Thoracic aorta (tissue), 2 donors: ENCODE data around the gene ZBTB7C. TPM values are rescaled to one million over a fixed set of nuclear protein-coding genes. Genes with fewer than 3 reads are reported as not detected.

Experiments used
- ATAC-seq: fragments of 150-250 bp; one replicate; pipeline ENCODE4 v1.8.0; 2017; ENCODE audit warnings: low read depth; ENCODE audit not compliant: insufficient number of reproducible peaks, low FRiP score
- DNase-seq: peaks from one replicate; pipeline ENCODE4 v3.0.0-alpha.2; 2020; ENCODE audit warnings: low spot score
- H3K27ac ChIP-seq, 2 donors: fragments of 200-600 bp; sonication (generic); 1 replicate in 1 of 2; 2 replicates in 1 of 2; pipeline ENCODE4 v1.5.1; 2016; ENCODE audit warnings: mild to moderate bottlenecking in 2 of 2, moderate library complexity in 2 of 2
- H3K27me3 ChIP-seq: fragments of 200-600 bp; sonication (generic); replicated peaks from 2 replicates; pipeline ENCODE4 v1.6.0; 2016; ENCODE audit warnings: mild to moderate bottlenecking; ENCODE audit not compliant: insufficient read depth
- H3K36me3 ChIP-seq: fragments of 200-600 bp; sonication (generic); one replicate; pipeline ENCODE4 v1.5.1; 2016
- H3K4me1 ChIP-seq, 2 donors: fragments of 200-600 bp; sonication (generic); 1 replicate in 1 of 2; 2 replicates in 1 of 2; pipeline versions ENCODE4 v1.5.1 to v1.6.0; 2016; ENCODE audit warnings: low read depth in 2 of 2, mild to moderate bottlenecking in 1 of 2; ENCODE audit not compliant: control insufficient read depth in 1 of 2
- H3K4me3 ChIP-seq: fragments of 200-600 bp; sonication (generic); 2 replicates; pipeline ENCODE4 v1.5.1; 2016; ENCODE audit warnings: mild to moderate bottlenecking
- H3K9me3 ChIP-seq: fragments of 200-600 bp; sonication (generic); 2 replicates; pipeline ENCODE4 v1.5.1; 2016
- total RNA-seq, 2 donors: library from RNA; depleted of rRNA; stranded (reverse); fragments of >200 nt; gene quantifications; one replicate each; pipeline versions ENCODE4 v1.1.0 to v1.2.3, GENCODE V29; 2016
- TF ChIP-seq, protein P1 (sequence below): fragments of 200-600 bp; sonication (generic); IDR thresholded peaks from one replicate; pipeline ENCODE4 v1.5.1; 2019; ENCODE audit warnings: antibody characterized with exemption

ZBTB7C gene
- total RNA-seq, 2 donors from 2014 or later, result 9.6 to 10.9 TPM

DNA sequence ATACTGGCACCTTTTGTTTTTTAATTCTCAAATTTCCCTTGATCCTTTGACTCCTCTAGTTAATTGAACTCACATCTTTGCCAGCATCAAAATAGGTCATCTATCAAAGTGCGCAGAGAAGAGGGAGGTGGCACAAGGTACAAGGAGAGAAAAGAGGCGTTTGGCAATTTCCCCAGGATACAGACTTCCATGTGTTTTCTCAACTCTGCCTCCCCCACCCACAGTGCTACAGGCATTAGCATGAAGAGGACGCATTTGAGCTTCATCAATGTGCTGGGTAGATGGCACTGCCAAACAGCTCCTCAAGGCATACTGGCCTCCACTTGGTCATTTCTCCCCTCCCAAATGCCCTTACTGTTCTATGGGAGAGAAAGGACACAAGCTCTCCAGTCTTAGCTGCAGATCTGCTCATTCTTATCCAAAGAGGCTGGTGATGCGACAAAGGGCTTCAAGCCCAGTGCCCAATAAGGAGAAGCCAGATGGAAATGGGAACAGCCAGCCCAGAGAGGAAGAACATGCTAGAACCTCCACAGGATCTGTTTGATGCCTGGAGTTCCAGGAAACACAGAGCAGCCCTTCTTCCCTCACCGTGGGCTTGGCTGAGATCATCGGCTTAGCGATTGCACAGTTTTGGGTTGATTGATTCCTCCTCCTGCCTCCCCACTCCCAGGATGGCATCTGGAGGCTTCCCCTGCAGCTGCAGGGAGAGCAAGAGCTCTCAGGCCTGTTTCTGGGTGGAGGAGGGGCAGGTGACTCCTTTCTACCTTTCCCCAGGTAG is 334.1 kb downstream of the ZBTB7C start:
- ATAC-seq (no peak), DNase-seq (no peak)
- no peaks in the 10 kb centered on the region for H3K27me3 ChIP-seq
- no peak overlapping the region for H3K27ac ChIP-seq
- no peak overlapping the region for H3K4me3 ChIP-seq
- TF ChIP-seq, protein P1, sequence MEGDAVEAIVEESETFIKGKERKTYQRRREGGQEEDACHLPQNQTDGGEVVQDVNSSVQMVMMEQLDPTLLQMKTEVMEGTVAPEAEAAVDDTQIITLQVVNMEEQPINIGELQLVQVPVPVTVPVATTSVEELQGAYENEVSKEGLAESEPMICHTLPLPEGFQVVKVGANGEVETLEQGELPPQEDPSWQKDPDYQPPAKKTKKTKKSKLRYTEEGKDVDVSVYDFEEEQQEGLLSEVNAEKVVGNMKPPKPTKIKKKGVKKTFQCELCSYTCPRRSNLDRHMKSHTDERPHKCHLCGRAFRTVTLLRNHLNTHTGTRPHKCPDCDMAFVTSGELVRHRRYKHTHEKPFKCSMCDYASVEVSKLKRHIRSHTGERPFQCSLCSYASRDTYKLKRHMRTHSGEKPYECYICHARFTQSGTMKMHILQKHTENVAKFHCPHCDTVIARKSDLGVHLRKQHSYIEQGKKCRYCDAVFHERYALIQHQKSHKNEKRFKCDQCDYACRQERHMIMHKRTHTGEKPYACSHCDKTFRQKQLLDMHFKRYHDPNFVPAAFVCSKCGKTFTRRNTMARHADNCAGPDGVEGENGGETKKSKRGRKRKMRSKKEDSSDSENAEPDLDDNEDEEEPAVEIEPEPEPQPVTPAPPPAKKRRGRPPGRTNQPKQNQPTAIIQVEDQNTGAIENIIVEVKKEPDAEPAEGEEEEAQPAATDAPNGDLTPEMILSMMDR, result no peak
- H3K9me3 ChIP-seq, result no peaks in the 10 kb centered on the region
- no peaks in the 10 kb centered on the region for H3K36me3 ChIP-seq
- no peaks in the 10 kb centered on the region for H3K4me1 ChIP-seq

DNA sequence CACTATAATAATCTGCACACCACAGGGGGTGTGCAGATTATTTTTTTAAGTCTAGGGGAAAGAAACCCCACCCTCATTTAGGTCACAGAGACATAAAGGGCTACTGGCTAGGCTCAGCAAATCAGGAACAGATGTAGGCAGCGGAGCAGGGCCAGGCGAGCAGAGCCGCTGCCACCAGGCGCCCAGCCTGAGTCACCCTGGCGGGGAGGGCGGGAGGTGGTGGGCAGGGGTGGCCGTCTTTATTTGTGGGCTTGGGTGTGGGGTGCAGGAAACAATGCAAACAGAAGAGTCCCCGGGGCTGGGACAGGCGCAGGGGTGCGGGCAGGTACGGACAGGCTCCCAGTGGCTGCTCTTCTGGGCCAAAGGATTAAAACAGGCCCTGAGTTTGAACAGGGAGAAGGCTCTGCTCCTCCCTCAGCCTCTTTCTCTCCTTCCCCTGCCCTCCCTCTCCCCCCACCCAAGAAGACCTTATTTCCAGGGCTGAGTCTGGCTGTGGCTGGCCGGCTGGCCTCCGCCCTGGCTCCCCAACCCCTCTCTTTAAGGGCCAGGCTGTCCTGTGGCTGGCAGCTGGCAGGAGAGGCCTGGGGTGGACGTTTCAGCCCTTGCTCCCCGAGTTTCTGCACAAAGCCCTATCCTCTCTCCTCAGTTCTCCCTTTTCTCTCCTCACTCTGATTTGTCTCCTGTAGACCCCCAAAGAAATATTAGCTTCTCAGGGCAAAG is 335.8 kb downstream of the ZBTB7C start:
- ATAC-seq (no peak), DNase-seq (no peak)
- Histone ChIP-seq H3K27ac (no peak overlapping the region), H3K9me3 (no peaks in the 10 kb centered on the region), H3K4me3 (no peak overlapping the region), H3K4me1 (no peaks in the 10 kb centered on the region), H3K36me3 (no peaks in the 10 kb centered on the region), H3K27me3 (no peaks in the 10 kb centered on the region)
- TF ChIP-seq, protein P1, result no peak

DNA sequence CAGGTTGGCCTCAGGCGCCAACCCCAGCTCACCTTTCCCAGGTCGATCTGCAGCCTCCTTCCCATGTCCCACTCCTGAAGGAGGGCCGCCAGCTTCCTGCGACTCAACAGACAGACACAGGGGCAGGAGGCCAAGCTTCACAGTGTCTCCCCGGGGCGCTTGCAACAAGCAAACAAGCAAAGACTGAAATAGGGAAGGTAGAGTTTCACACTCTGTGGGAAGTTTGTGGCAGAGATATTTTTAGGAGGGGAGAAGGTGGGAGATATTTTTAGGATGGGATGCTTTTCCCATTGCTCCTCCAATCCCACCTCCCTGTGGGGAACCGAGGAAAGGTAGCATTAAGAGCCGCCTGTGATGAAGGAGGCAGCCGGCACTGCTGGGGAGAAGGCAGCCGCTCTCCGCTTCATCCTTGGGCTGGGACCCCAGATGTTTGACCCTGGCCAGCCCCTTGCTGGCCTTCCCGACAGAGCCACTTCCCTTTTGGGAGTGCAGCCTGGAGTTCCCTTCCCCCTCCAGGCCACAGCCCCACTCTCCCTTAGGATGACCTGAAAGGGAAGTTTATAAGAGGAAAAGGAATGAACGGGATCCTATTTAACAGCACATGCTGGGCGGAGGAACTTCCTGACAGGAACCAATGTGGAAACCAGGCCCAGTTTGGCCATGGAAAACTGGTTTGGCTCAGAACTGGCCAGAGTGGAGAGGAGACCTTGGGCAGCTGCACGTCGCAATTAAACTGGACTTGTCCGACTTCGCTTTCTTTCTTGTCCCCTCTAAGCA is 336.6 kb downstream of the ZBTB7C start:
- ATAC-seq, result no peak
- no peaks in the 10 kb centered on the region for H3K4me1 ChIP-seq
- no peaks in the 10 kb centered on the region for H3K9me3 ChIP-seq
- TF ChIP-seq, protein P1, result no peak
- no peak overlapping the region for H3K27ac ChIP-seq
- H3K27me3 ChIP-seq, result no peaks in the 10 kb centered on the region
- no peak overlapping the region for H3K4me3 ChIP-seq
- DNase-seq, result no peak
- no peaks in the 10 kb centered on the region for H3K36me3 ChIP-seq

DNA sequence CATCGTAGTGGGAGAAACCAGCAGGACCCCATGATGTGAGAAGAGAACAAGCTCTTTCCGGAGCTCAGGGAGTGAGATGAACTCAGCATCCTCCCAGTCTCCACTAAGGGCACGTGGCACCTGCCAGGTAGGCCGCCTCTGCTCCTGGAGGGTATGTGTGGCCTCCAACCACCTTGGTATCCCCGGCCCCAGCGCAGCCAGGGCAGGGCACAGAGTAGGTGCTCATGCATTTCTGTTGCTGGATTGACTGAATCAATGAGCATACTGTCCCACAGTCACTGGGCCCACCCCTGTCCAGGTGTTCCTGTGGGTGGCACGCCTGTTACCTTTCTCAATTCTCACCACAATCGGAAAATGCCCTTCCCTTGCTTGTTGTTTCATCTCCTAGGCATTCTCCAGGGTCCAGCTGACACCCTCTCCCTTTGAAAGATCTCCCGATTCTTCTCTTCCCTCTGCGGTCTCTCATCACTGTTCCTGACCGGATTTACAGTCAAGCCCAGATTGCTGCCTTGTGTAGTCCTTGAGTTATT is 340.2 kb downstream of the ZBTB7C start:
- Histone ChIP-seq H3K27ac (no peak overlapping the region), H3K4me1 (no peaks in the 10 kb centered on the region), H3K4me3 (no peak overlapping the region), H3K9me3 (no peaks in the 10 kb centered on the region), H3K27me3 (no peaks in the 10 kb centered on the region), H3K36me3 (no peaks in the 10 kb centered on the region)
- DNase-seq (no peak), ATAC-seq (no peak)
- TF ChIP-seq, protein P1, result no peak

DNA sequence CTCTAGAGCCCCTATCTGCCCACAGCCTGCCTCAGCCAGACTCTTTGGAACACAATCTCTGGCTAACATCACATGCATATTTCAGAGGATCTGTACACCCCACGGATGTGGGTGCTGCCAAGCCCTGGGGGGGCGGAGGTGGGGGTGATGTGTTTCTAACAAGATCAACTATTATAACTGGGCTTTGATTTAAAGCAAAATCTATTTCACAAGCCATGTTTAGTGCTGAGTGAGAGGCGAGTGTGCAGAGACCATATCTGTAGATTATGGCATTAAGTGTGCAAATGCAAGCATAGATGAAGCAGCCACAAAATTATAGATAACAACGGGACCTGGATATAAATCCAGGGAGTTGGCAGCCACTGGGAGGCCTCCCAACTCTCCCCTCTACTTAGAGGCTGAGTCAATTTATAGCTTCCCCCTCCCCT is 342.9 kb downstream of the ZBTB7C start:
- no peaks in the 10 kb centered on the region for H3K36me3 ChIP-seq
- DNase-seq (no peak), ATAC-seq (no peak)
- no peaks in the 10 kb centered on the region for H3K4me1 ChIP-seq
- no peak overlapping the region for H3K27ac ChIP-seq
- H3K4me3 ChIP-seq, result no peak overlapping the region
- H3K9me3 ChIP-seq, result no peaks in the 10 kb centered on the region
- TF ChIP-seq, protein P1, result no peak
- H3K27me3 ChIP-seq, result no peaks in the 10 kb centered on the region
